CD8-positive, alpha-beta memory T cell (primary cell): ENCODE measurements around the gene INSM1. TPM values are rescaled to one million over a fixed set of nuclear protein-coding genes. Genes with fewer than 3 reads are reported as not detected.
A peak's percentile ranks its signal among the peaks of the same experiment; 100 is the strongest.

Experiments
- CTCF ChIA-PET: fragments of 350-600 bp; sonication (Branson Sonifier 250); formaldehyde crosslinking; loops from one replicate; lab custom pipeline; 2021; ENCODE audit warnings: antibody characterized with exemption; lab: Charles Lee
- POLR2A ChIA-PET: fragments of 350-600 bp; sonication (Branson Sonifier 250); formaldehyde crosslinking; loops from one replicate; lab custom pipeline; 2021; ENCODE audit warnings: antibody characterized with exemption; lab: Charles Lee
- DNase-seq, 5 donors: peaks; one replicate each; pipeline versions ENCODE4 v3.0.0 to v3.0.0-alpha.2; 2020 to 2022; ENCODE audit warnings: mixed read lengths in 1 of 5
- H3K27ac ChIP-seq: one replicate; pipeline ENCODE4 v1.7.0; 2013; ENCODE audit warnings: low read depth, mild to moderate bottlenecking, low read length, moderate library complexity
- H3K27me3 ChIP-seq: 2 replicates; pipeline ENCODE4 v1.7.0; 2013; ENCODE audit warnings: low read length, mild to moderate bottlenecking; ENCODE audit not compliant: insufficient read depth, poor library complexity, severe bottlenecking
- H3K36me3 ChIP-seq: 2 replicates; pipeline ENCODE4 v1.7.0; 2013; ENCODE audit warnings: mild to moderate bottlenecking, low read length, moderate library complexity; ENCODE audit not compliant: insufficient read depth
- H3K4me1 ChIP-seq: 2 replicates; pipeline ENCODE4 v1.7.0; 2013; ENCODE audit warnings: mild to moderate bottlenecking, low read length, moderate library complexity; ENCODE audit not compliant: insufficient read depth
- H3K4me3 ChIP-seq: 2 replicates; pipeline ENCODE4 v1.7.0; 2013; ENCODE audit warnings: mild to moderate bottlenecking, low read length
- H3K9me3 ChIP-seq: 2 replicates; pipeline ENCODE4 v1.7.0; 2013; ENCODE audit warnings: mild to moderate bottlenecking, low read length
- H3K27ac Mint-ChIP-seq, 8 donors: one replicate each; pipeline ENCODE4 v1.8.0; 2020 to 2021; ENCODE audit warnings: mixed read lengths in 8 of 8, mild to moderate bottlenecking in 6 of 8, inconsistent platforms in 3 of 8, moderate library complexity in 3 of 8
- H3K27me3 Mint-ChIP-seq, 2 donors: one replicate each; pipeline ENCODE4 v1.8.0; 2020 to 2021; ENCODE audit warnings: mixed read lengths in 2 of 2, mild to moderate bottlenecking in 1 of 2, moderate library complexity in 1 of 2
- H3K36me3 Mint-ChIP-seq, 3 donors: one replicate each; pipeline ENCODE4 v1.8.0; 2020 to 2021; ENCODE audit warnings: mixed read lengths in 3 of 3, inconsistent platforms in 1 of 3, mild to moderate bottlenecking in 1 of 3
- H3K4me1 Mint-ChIP-seq, 3 donors: one replicate each; pipeline ENCODE4 v1.8.0; 2020 to 2021; ENCODE audit warnings: mixed read lengths in 3 of 3, inconsistent platforms in 1 of 3, mild to moderate bottlenecking in 1 of 3
- H3K4me3 Mint-ChIP-seq, 7 donors: one replicate each; pipeline ENCODE4 v1.8.0; 2020 to 2021; ENCODE audit warnings: mixed read lengths in 7 of 7, mild to moderate bottlenecking in 6 of 7, moderate library complexity in 4 of 7, inconsistent platforms in 2 of 7
- H3K9me3 Mint-ChIP-seq, 5 donors: one replicate each; pipeline ENCODE4 v1.8.0; 2020 to 2022; ENCODE audit warnings: mixed read lengths in 5 of 5, mild to moderate bottlenecking in 3 of 5, moderate library complexity in 2 of 5, inconsistent platforms in 1 of 5
- polyA plus RNA-seq: library from polyadenylated mRNA; unstranded; fragments of 300-500 nt; fragmentation: Illumina TruSeq; gene quantifications from one replicate; pipeline ENCODE4 v1.2.3, GENCODE V29; 2021
- total RNA-seq, 2 experiments: library from RNA; stranded (reverse); gene quantifications; one replicate each; pipeline ENCODE4 v1.2.3, GENCODE V29; 2021

INSM1 gene
- total and polyA plus RNA-seq, 3 experiments from 2014 or later, result 7.4 to 7.7 TPM; not detected in 1

GRCh38 chr20:20411402-20411801 is 43.5 kb downstream of the INSM1 start:
- Mint-ChIP-seq H3K9me3 (no peaks in the 10 kb centered on the region), H3K27ac (no peak overlapping the region), H3K4me3 (no peak overlapping the region), H3K36me3 (peaks cover 0 to 35% (median 10%) of the 10 kb centered on the region in 3 donors), H3K27me3 (no peaks in the 10 kb centered on the region), H3K4me1 (no peaks in the 10 kb centered on the region)
- Histone ChIP-seq H3K36me3 (no peaks in the 10 kb centered on the region), H3K9me3 (no peaks in the 10 kb centered on the region), H3K4me1 (no peaks in the 10 kb centered on the region), H3K27ac (no peak overlapping the region), H3K27me3 (no peaks in the 10 kb centered on the region), H3K4me3 (no peak overlapping the region)
- DNase-seq, result no peak
- ChIA-PET POLR2A (no interaction called here), CTCF (no interaction called here)

- H3K4me3 Mint-ChIP-seq, result no peak overlapping the region
- no peaks in the 10 kb centered on the region for H3K27me3 Mint-ChIP-seq
- no peaks in the 10 kb centered on the region for H3K4me1 ChIP-seq
- CTCF ChIA-PET, result no interaction called here
- H3K27ac Mint-ChIP-seq, result no peak overlapping the region
- H3K4me1 Mint-ChIP-seq, result no peaks in the 10 kb centered on the region
- POLR2A ChIA-PET, result no interaction called here
- H3K36me3 Mint-ChIP-seq, result peaks cover 0 to 34% (median 10%) of the 10 kb centered on the region in 3 donors
- no peak for DNase-seq
- no peak overlapping the region for H3K4me3 ChIP-seq
- no peaks in the 10 kb centered on the region for H3K9me3 ChIP-seq
- no peaks in the 10 kb centered on the region for H3K27me3 ChIP-seq
- no peaks in the 10 kb centered on the region for H3K36me3 ChIP-seq
- no peaks in the 10 kb centered on the region for H3K9me3 Mint-ChIP-seq
- no peak overlapping the region for H3K27ac ChIP-seq
Measured at GRCh38 chr20:20411836-20412235, 43.9 kb downstream of the INSM1 start.

- Mint-ChIP-seq H3K9me3 (no peaks in the 10 kb centered on the region), H3K4me3 (no peak overlapping the region), H3K4me1 (no peaks in the 10 kb centered on the region), H3K27ac (no peak overlapping the region), H3K36me3 (peaks cover 0 to 28% (median 12%) of the 10 kb centered on the region in 3 donors), H3K27me3 (no peaks in the 10 kb centered on the region)
- CTCF ChIA-PET, result no interaction called here
- DNase-seq, result no peak
- Histone ChIP-seq H3K4me3 (no peak overlapping the region), H3K9me3 (no peaks in the 10 kb centered on the region), H3K27me3 (no peaks in the 10 kb centered on the region), H3K4me1 (no peaks in the 10 kb centered on the region), H3K36me3 (no peaks in the 10 kb centered on the region), H3K27ac (no peak overlapping the region)
- POLR2A ChIA-PET, result no interaction called here
Measured at GRCh38 chr20:20412750-20413149, 44.8 kb downstream of the INSM1 start.

DNA sequence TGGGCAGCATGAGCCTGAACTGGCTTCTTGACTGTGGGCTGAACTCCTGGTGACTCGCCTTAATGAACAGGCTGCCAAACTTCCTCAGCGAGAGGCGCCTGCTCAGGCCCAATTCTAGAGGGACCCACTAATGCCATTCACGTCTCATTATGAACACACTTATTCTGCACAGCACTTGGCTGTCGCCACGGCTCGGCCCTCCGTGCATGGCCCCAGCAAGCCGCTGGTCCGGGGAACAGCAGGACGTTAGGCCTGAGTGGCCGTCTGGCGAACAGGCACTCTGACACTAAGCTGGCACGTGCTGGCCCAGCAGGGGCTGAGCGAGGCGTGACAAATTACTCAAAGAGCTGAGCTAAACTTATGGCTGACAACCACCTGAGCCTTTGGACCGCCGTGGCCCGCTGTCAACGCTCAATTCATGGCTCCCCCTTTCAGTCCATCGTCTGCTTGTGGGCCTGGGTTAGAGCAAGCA is 45.9 kb downstream of the INSM1 start:
- Mint-ChIP-seq H3K27me3 (no peaks in the 10 kb centered on the region), H3K4me3 (no peak overlapping the region), H3K4me1 (no peaks in the 10 kb centered on the region), H3K9me3 (no peaks in the 10 kb centered on the region), H3K27ac (no peak overlapping the region), H3K36me3 (peaks cover 0 to 27% (median 14%) of the 10 kb centered on the region in 3 donors)
- Histone ChIP-seq H3K36me3 (no peaks in the 10 kb centered on the region), H3K27ac (no peak overlapping the region), H3K9me3 (no peaks in the 10 kb centered on the region), H3K4me1 (no peaks in the 10 kb centered on the region), H3K4me3 (no peak overlapping the region), H3K27me3 (no peaks in the 10 kb centered on the region)
- DNase-seq, result no peak
- CTCF ChIA-PET, result no interaction called here
- POLR2A ChIA-PET, result no interaction called here

- H3K27me3 ChIP-seq, result no peaks in the 10 kb centered on the region
Measured at GRCh38 chr20:20414640-20415220, 46.8 kb downstream of the INSM1 start.

GRCh38 chr20:20415321-20415720 is 47.4 kb downstream of the INSM1 start:
- no peak overlapping the region for H3K27ac ChIP-seq
- no peaks in the 10 kb centered on the region for H3K27me3 ChIP-seq
- no peaks in the 10 kb centered on the region for H3K9me3 ChIP-seq
- no peak overlapping the region for H3K27ac Mint-ChIP-seq
- no peaks in the 10 kb centered on the region for H3K27me3 Mint-ChIP-seq
- ChIA-PET CTCF (no interaction called here), POLR2A (no interaction called here)
- no peaks in the 10 kb centered on the region for H3K4me1 ChIP-seq
- H3K4me3 Mint-ChIP-seq, result no peak overlapping the region
- no peak overlapping the region for H3K4me3 ChIP-seq
- H3K36me3 ChIP-seq, result no peaks in the 10 kb centered on the region
- H3K9me3 Mint-ChIP-seq, result no peaks in the 10 kb centered on the region
- no peaks in the 10 kb centered on the region for H3K4me1 Mint-ChIP-seq
- H3K36me3 Mint-ChIP-seq, result peaks cover 0 to 24% (median 18%) of the 10 kb centered on the region in 3 donors
- no peak for DNase-seq

More at GRCh38 chr20:20414640-20415220, 46.8 kb downstream of the INSM1 start:
- H3K27me3 Mint-ChIP-seq, result no peaks in the 10 kb centered on the region
- Histone ChIP-seq H3K4me3 (no peak overlapping the region), H3K36me3 (no peaks in the 10 kb centered on the region), H3K27ac (no peak overlapping the region), H3K4me1 (no peaks in the 10 kb centered on the region), H3K9me3 (no peaks in the 10 kb centered on the region)
- H3K9me3 Mint-ChIP-seq, result no peaks in the 10 kb centered on the region
- peaks cover 0 to 26% (median 16%) of the 10 kb centered on the region in 3 donors for H3K36me3 Mint-ChIP-seq
- ChIA-PET POLR2A (no interaction called here), CTCF (no interaction called here)
- peak overlapping the region in 2 of 8 donors; percentile 8 to 31 for H3K27ac Mint-ChIP-seq
- no peak for DNase-seq
- H3K4me3 Mint-ChIP-seq, result no peak overlapping the region
- H3K4me1 Mint-ChIP-seq, result no peaks in the 10 kb centered on the region

GRCh38 chr20:20417876-20418676 is 50.2 kb downstream of the INSM1 start:
- H3K9me3 Mint-ChIP-seq, result no peaks in the 10 kb centered on the region
- Histone ChIP-seq H3K27me3 (no peaks in the 10 kb centered on the region), H3K9me3 (no peaks in the 10 kb centered on the region), H3K36me3 (no peaks in the 10 kb centered on the region), H3K27ac (no peak overlapping the region), H3K4me3 (no peak overlapping the region), H3K4me1 (no peaks in the 10 kb centered on the region)
- peaks cover 4 to 24% (median 24%) of the 10 kb centered on the region in 3 donors for H3K36me3 Mint-ChIP-seq
- no peak overlapping the region for H3K4me3 Mint-ChIP-seq
- H3K27me3 Mint-ChIP-seq, result no peaks in the 10 kb centered on the region
- no peak overlapping the region for H3K27ac Mint-ChIP-seq
- ChIA-PET POLR2A (no interaction called here), CTCF (no interaction called here)
- no peak for DNase-seq
- no peaks in the 10 kb centered on the region for H3K4me1 Mint-ChIP-seq
